ENCODE data around the gene CCDC175.

Gene CCDC175

DNA sequence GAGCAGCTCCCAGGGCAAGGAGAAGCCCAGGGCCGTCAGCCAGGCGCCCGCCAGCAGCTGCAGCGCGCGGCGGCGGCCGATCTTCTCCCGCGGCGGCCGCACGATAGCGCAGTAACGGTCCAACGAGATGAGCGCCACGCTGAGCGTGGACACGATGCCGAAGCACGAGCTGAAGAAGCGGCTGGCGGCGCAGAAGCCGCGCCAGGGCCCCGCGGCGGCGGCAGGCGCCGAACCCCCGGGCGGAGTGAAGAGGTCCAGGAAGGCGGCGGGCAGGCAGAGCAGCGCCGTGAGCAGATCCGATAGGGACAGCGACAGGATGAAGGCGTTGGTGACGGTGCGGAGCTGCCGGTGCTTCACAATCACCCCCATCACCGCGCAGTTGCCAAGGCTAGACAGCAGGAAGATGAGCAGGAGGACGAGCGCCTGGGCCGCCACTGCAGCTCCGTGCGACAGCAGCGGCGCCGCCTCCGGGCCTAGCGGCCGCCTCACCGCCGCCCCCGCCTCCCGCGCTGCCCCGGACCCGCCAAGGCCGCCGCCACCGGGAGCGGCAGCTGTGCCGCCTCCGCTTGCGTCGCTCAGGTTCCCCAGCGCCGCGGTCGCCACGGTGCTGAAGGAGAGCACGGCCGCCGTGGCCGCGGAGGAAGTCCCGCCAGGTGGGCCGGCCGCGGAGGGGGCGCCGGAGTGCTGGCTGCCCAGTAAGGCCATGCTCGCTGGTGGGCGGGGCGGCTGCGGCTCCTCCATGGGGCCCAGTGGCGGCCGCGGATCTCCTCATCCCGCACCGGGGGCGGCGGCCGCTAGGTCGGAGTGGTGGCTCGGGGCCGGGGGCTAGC, 111.9 kb downstream of the CCDC175 start:
- H4K91ac ChIP-seq (ENCODE audit: low read length) = peak overlapping the region; percentile 15
- peak overlapping the region; percentile 92 for H2AFZ ChIP-seq (ENCODE audit: low read depth, low read length)
- peak overlapping the region in 1 of 2 experiments; percentile 39 for H2BK12ac ChIP-seq (ENCODE audit: low read length in 2 of 2)
- H3K9me3 ChIP-seq (ENCODE audit: control insufficient read depth, low read length) = no peaks in the 10 kb centered on the region
- H3K4ac ChIP-seq (ENCODE audit: low read depth in 1 of 2, low read length in 2 of 2) = peak overlapping the region in 1 of 2 experiments; percentile 7
- peak overlapping the region; percentile 99 for H3K4me2 ChIP-seq (ENCODE audit: low read length, poor library complexity, severe bottlenecking)
- peak overlapping the region; percentile 82 for H3K9ac ChIP-seq (ENCODE audit: low read length)
- H3K14ac ChIP-seq (ENCODE audit: low read length in 2 of 2) = peak overlapping the region in 1 of 2 experiments; percentile 80
- peak overlapping the region; percentile 70 to 76 for H3K4me3 ChIP-seq (ENCODE audit: insufficient read depth in 1 of 2, low read depth in 1 of 2, low read length in 2 of 2)
- H2BK5ac ChIP-seq (ENCODE audit: low read depth, low read length, poor library complexity, severe bottlenecking) = no peak overlapping the region
- H2BK120ac ChIP-seq (ENCODE audit: low read depth, low read length) = no peak overlapping the region
- H3K36me3 ChIP-seq (ENCODE audit: control insufficient read depth in 1 of 2, insufficient read depth in 2 of 2, low read depth in 1 of 2, low read length in 2 of 2) = peaks cover 12 to 37% of the 10 kb centered on the region in 2 experiments
- peaks cover 17% of the 10 kb centered on the region for H3K79me1 ChIP-seq (replicated peaks; ENCODE audit: low read length, poor library complexity, severe bottlenecking)
- H3K27me3 ChIP-seq (ENCODE audit: control insufficient read depth in 1 of 2, insufficient read depth in 1 of 2, low read length in 2 of 2) = no peaks in the 10 kb centered on the region
- peak; percentile 66 for DNase-seq
- no peak overlapping the region for H2AK5ac ChIP-seq (ENCODE audit: low read length, severe bottlenecking)
- H2BK15ac ChIP-seq (ENCODE audit: low read depth, poor library complexity, severe bottlenecking) = no peak overlapping the region
- peak overlapping the region; percentile 90 for H4K8ac ChIP-seq (ENCODE audit: low read length)
- H3K18ac ChIP-seq (ENCODE audit: low read depth in 1 of 2, low read length in 2 of 2) = peak overlapping the region; percentile 23 to 90
- H3K23ac ChIP-seq (ENCODE audit: low read length in 2 of 2) = peak overlapping the region in 1 of 2 experiments; percentile 89
- 1% methylated on average over 103 of the region's 105 CpGs for WGBS
- H3K4me1 ChIP-seq (ENCODE audit: control insufficient read depth, insufficient read depth, low read depth, low read length) = peaks cover 12% of the 10 kb centered on the region
- H3K27ac ChIP-seq (ENCODE audit: low read length, poor library complexity, severe bottlenecking) = no peak overlapping the region

DNA sequence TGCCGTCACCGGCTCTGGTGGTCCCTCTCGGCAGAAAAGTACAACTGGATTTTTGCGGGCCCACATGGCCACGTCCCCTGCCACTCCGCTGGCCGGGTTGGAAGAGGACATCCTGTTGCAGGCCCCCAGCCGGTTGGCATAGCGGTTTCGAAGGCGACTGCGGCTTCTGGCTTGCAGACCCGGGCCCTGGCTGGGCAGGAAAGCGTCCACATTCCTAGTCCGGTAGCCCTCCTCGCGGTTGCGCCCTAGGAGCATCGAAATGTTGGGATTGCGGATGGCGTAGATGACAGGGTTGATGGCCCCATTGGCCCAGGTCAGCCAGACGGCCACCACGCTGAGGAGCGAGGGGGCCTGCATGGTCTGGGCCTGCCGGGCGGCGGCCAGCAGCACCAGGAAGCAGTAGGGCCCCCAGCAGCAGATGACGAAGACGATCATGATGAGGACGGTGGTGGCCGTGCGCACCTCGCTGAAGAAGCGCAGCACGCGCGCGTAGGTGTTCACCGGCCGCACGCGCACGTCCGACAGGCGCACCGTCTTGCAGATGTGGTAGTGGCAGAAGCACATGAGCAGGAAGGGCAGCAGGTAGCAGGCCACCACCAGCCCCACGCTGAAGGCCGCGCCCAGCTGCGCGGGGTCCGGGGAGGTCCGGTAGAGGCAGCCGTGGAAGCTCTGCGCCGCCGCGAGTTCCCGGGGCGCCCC, 112.7 kb downstream of the CCDC175 start:
- H2BK120ac ChIP-seq (ENCODE audit: low read depth, low read length) = no peak overlapping the region
- peak overlapping the region; percentile 2 for H2AFZ ChIP-seq (ENCODE audit: low read depth, low read length)
- H3K9ac ChIP-seq (ENCODE audit: low read length) = peak overlapping the region; percentile 82
- peak overlapping the region in 1 of 2 experiments; percentile 99 for H3K23ac ChIP-seq (ENCODE audit: low read length in 2 of 2)
- H3K9me3 ChIP-seq (ENCODE audit: control insufficient read depth, low read length) = no peaks in the 10 kb centered on the region
- H2BK15ac ChIP-seq (ENCODE audit: low read depth, poor library complexity, severe bottlenecking) = no peak overlapping the region
- H4K91ac ChIP-seq (ENCODE audit: low read length) = peak overlapping the region; percentile 83
- H3K4ac ChIP-seq (ENCODE audit: low read depth in 1 of 2, low read length in 2 of 2) = peak overlapping the region in 1 of 2 experiments; percentile 80
- peak overlapping the region; percentile 99 for H3K4me2 ChIP-seq (ENCODE audit: low read length, poor library complexity, severe bottlenecking)
- peak overlapping the region; percentile 70 to 76 for H3K4me3 ChIP-seq (ENCODE audit: insufficient read depth in 1 of 2, low read depth in 1 of 2, low read length in 2 of 2)
- H3K36me3 ChIP-seq (ENCODE audit: control insufficient read depth in 1 of 2, insufficient read depth in 2 of 2, low read depth in 1 of 2, low read length in 2 of 2) = peaks cover 12 to 40% of the 10 kb centered on the region in 2 experiments
- peak overlapping the region in 1 of 2 experiments; percentile 67 for H2BK12ac ChIP-seq (ENCODE audit: low read length in 2 of 2)
- H2AK5ac ChIP-seq (ENCODE audit: low read length, severe bottlenecking) = no peak overlapping the region
- no peak overlapping the region for H2BK5ac ChIP-seq (ENCODE audit: low read depth, low read length, poor library complexity, severe bottlenecking)
- peaks cover 14% of the 10 kb centered on the region for H3K79me1 ChIP-seq (replicated peaks; ENCODE audit: low read length, poor library complexity, severe bottlenecking)
- peak overlapping the region; percentile 23 to 71 for H3K18ac ChIP-seq (ENCODE audit: low read depth in 1 of 2, low read length in 2 of 2)
- WGBS = 54% methylated on average over 60 of the region's 60 CpGs
- H3K4me1 ChIP-seq (ENCODE audit: control insufficient read depth, insufficient read depth, low read depth, low read length) = peaks cover 12% of the 10 kb centered on the region
- no peaks in the 10 kb centered on the region for H3K27me3 ChIP-seq (ENCODE audit: control insufficient read depth in 1 of 2, insufficient read depth in 1 of 2, low read length in 2 of 2)
- H3K27ac ChIP-seq (ENCODE audit: low read length, poor library complexity, severe bottlenecking) = no peak overlapping the region
- DNase-seq = no peak
- H3K14ac ChIP-seq (ENCODE audit: low read length in 2 of 2) = peak overlapping the region in 1 of 2 experiments; percentile 80
- H4K8ac ChIP-seq (ENCODE audit: low read length) = peak overlapping the region; percentile 90

DNA sequence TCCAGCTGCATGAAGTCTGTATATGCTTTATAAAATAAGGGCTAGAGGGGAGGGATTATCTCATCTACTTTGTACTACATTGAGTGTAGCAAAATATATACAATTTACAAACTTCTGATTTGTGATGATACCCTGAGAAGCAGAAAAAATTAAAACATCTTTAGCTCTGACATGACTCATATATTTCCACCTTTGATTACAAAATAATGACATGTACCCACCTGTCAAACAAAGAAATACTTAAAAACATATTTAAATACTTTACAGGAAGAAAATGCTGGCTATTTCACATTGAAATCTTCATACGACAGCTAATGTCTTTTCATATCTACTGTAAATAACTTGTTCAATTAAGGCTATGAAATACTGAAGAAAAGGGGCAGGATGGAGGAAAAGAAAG, 114.7 kb downstream of the CCDC175 start:
- peaks cover 12% of the 10 kb centered on the region for H3K4me1 ChIP-seq (ENCODE audit: control insufficient read depth, insufficient read depth, low read depth, low read length)
- peaks cover 9% of the 10 kb centered on the region for H3K9me3 ChIP-seq (ENCODE audit: control insufficient read depth, low read length)
- H3K4ac ChIP-seq (ENCODE audit: low read depth in 1 of 2, low read length in 2 of 2) = no peak overlapping the region
- H3K4me3 ChIP-seq (ENCODE audit: insufficient read depth in 1 of 2, low read depth in 1 of 2, low read length in 2 of 2) = no peak overlapping the region
- DNase-seq = no peak
- H3K23ac ChIP-seq (ENCODE audit: low read length in 2 of 2) = no peak overlapping the region
- no peak overlapping the region for H2BK15ac ChIP-seq (ENCODE audit: low read depth, poor library complexity, severe bottlenecking)
- no peaks in the 10 kb centered on the region for H3K27me3 ChIP-seq (ENCODE audit: control insufficient read depth in 1 of 2, insufficient read depth in 1 of 2, low read length in 2 of 2)
- no peak overlapping the region for H4K8ac ChIP-seq (ENCODE audit: low read length)
- H2AFZ ChIP-seq (ENCODE audit: low read depth, low read length) = no peak overlapping the region
- H3K4me2 ChIP-seq (ENCODE audit: low read length, poor library complexity, severe bottlenecking) = no peak overlapping the region
- peaks cover 10 to 50% of the 10 kb centered on the region in 2 experiments for H3K36me3 ChIP-seq (ENCODE audit: control insufficient read depth in 1 of 2, insufficient read depth in 2 of 2, low read depth in 1 of 2, low read length in 2 of 2)
- H3K18ac ChIP-seq (ENCODE audit: low read depth in 1 of 2, low read length in 2 of 2) = no peak overlapping the region
- H3K79me1 ChIP-seq (replicated peaks; ENCODE audit: low read length, poor library complexity, severe bottlenecking) = peaks cover 14% of the 10 kb centered on the region
- H4K91ac ChIP-seq (ENCODE audit: low read length) = no peak overlapping the region
- no peak overlapping the region for H2AK5ac ChIP-seq (ENCODE audit: low read length, severe bottlenecking)
- H3K27ac ChIP-seq (ENCODE audit: low read length, poor library complexity, severe bottlenecking) = no peak overlapping the region
- H3K14ac ChIP-seq (ENCODE audit: low read length in 2 of 2) = no peak overlapping the region
- H3K9ac ChIP-seq (ENCODE audit: low read length) = no peak overlapping the region
- no peak overlapping the region for H2BK120ac ChIP-seq (ENCODE audit: low read depth, low read length)
- no peak overlapping the region for H2BK5ac ChIP-seq (ENCODE audit: low read depth, low read length, poor library complexity, severe bottlenecking)
- no peak overlapping the region for H2BK12ac ChIP-seq (ENCODE audit: low read length in 2 of 2)
- no CpG with 5 or more reads among the region's 1 CpG for WGBS

DNA sequence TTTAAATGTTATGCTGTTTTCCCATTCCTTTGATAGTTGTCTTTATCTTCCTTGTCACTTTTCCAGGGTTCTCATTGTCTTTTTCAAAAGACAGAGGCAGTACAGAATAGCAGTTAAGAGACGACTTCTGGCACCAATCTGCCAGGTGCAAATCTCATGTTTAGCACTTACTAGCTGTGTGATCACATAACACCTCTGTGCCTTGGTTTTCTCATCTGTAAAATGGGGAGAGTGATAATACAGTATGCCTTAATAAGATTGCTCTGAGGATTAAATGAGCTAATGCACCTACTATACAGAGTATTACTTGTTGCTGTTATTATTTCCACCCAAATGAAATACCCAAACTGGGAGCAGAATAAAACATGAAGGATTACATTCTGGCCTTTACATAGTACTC, 116.2 kb downstream of the CCDC175 start:
- Histone ChIP-seq H4K8ac (ENCODE audit: low read length) (no peak overlapping the region), H3K23ac (ENCODE audit: low read length in 2 of 2) (no peak overlapping the region), H3K9ac (ENCODE audit: low read length) (no peak overlapping the region), H3K4me2 (ENCODE audit: low read length, poor library complexity, severe bottlenecking) (no peak overlapping the region), H2BK12ac (ENCODE audit: low read length in 2 of 2) (no peak overlapping the region), H3K9me3 (ENCODE audit: control insufficient read depth, low read length) (peaks cover 11% of the 10 kb centered on the region), H3K4ac (ENCODE audit: low read depth in 1 of 2, low read length in 2 of 2) (no peak overlapping the region), H2BK15ac (ENCODE audit: low read depth, poor library complexity, severe bottlenecking) (no peak overlapping the region), H3K36me3 (ENCODE audit: control insufficient read depth in 1 of 2, insufficient read depth in 2 of 2, low read depth in 1 of 2, low read length in 2 of 2) (peaks cover 10 to 63% of the 10 kb centered on the region in 2 experiments), H2BK5ac (ENCODE audit: low read depth, low read length, poor library complexity, severe bottlenecking) (no peak overlapping the region), H3K18ac (ENCODE audit: low read depth in 1 of 2, low read length in 2 of 2) (no peak overlapping the region), H2AFZ (ENCODE audit: low read depth, low read length) (no peak overlapping the region), H3K4me1 (ENCODE audit: control insufficient read depth, insufficient read depth, low read depth, low read length) (peaks cover 12% of the 10 kb centered on the region), H2BK120ac (ENCODE audit: low read depth, low read length) (no peak overlapping the region), H3K4me3 (ENCODE audit: insufficient read depth in 1 of 2, low read depth in 1 of 2, low read length in 2 of 2) (no peak overlapping the region), H3K27ac (ENCODE audit: low read length, poor library complexity, severe bottlenecking) (no peak overlapping the region), H2AK5ac (ENCODE audit: low read length, severe bottlenecking) (no peak overlapping the region), H3K14ac (ENCODE audit: low read length in 2 of 2) (no peak overlapping the region), H4K91ac (ENCODE audit: low read length) (no peak overlapping the region), H3K27me3 (ENCODE audit: control insufficient read depth in 1 of 2, insufficient read depth in 1 of 2, low read length in 2 of 2) (no peaks in the 10 kb centered on the region), H3K79me1 (replicated peaks; ENCODE audit: low read length, poor library complexity, severe bottlenecking) (peaks cover 14% of the 10 kb centered on the region)
- WGBS = 78% methylated on average over 1 of the region's 1 CpG
- DNase-seq = no peak
